H9 (cell line): ENCODE results near the gene GSG1L. TPM values are rescaled to one million over a fixed set of nuclear protein-coding genes. Genes with fewer than 3 reads are reported as not detected.

Source experiments
- DNase-seq: peaks from one replicate; pipeline ENCODE4 v3.0.0-alpha.2; 2017
- H2AFZ ChIP-seq: one replicate; pipeline ENCODE4 v1.6.1; 2013; ENCODE audit warnings: mild to moderate bottlenecking, low read length, control low read depth, moderate library complexity
- H2AK5ac ChIP-seq: 2 replicates; pipeline ENCODE4 v1.6.1; 2013; ENCODE audit warnings: low read length, control low read depth, mixed read lengths; ENCODE audit not compliant: insufficient read length
- H2BK120ac ChIP-seq: one replicate; pipeline ENCODE4 v1.6.1; 2013; ENCODE audit warnings: low read depth, mild to moderate bottlenecking, low read length, control low read depth, inconsistent platforms; ENCODE audit not compliant: poor library complexity, severe bottlenecking
- H2BK12ac ChIP-seq: 2 replicates; pipeline ENCODE4 v1.6.1; 2013; ENCODE audit warnings: low read length, control low read depth, mixed read lengths, low read depth; ENCODE audit not compliant: insufficient read length
- H2BK15ac ChIP-seq: 2 replicates; pipeline ENCODE4 v1.6.1; 2013; ENCODE audit warnings: low read depth, low read length, control low read depth
- H2BK20ac ChIP-seq: one replicate; pipeline ENCODE4 v1.6.1; 2013; ENCODE audit warnings: low read depth, mild to moderate bottlenecking, low read length, control low read depth, inconsistent platforms; ENCODE audit not compliant: poor library complexity, severe bottlenecking
- H2BK5ac ChIP-seq: 2 replicates; pipeline ENCODE4 v1.6.1; 2013; ENCODE audit warnings: low read length, control low read depth, mixed read lengths; ENCODE audit not compliant: insufficient read length
- H3K14ac ChIP-seq: 2 replicates; pipeline ENCODE4 v1.6.1; 2013; ENCODE audit warnings: low read length, control low read depth; ENCODE audit not compliant: insufficient read depth
- H3K18ac ChIP-seq: 2 replicates; pipeline ENCODE4 v1.6.1; 2013; ENCODE audit warnings: low read depth, mild to moderate bottlenecking, mixed read lengths, low read length, control low read depth; ENCODE audit not compliant: insufficient read length
- H3K23ac ChIP-seq: 2 replicates; pipeline ENCODE4 v1.6.1; 2013; ENCODE audit warnings: low read length, control low read depth, mixed read lengths, low read depth; ENCODE audit not compliant: insufficient read length
- H3K23me2 ChIP-seq: 2 replicates; pipeline ENCODE4 v1.6.1; 2013; ENCODE audit warnings: low read depth, mild to moderate bottlenecking, mixed read lengths, low read length, control low read depth; ENCODE audit not compliant: insufficient read length, poor library complexity, severe bottlenecking
- H3K27ac ChIP-seq: 2 replicates; pipeline ENCODE4 v1.5.1; 2013; ENCODE audit warnings: low read length, control low read depth, mixed read lengths, low read depth; ENCODE audit not compliant: insufficient read length
- H3K27me3 ChIP-seq: 2 replicates; pipeline ENCODE4 v1.6.1; 2013; ENCODE audit warnings: low read length, control low read depth, inconsistent platforms; ENCODE audit not compliant: insufficient read depth
- H3K4ac ChIP-seq: 2 replicates; pipeline ENCODE4 v1.6.1; 2013; ENCODE audit warnings: low read depth, mild to moderate bottlenecking, control low read depth, inconsistent platforms, low read length, moderate library complexity
- H3K4me1 ChIP-seq: 2 replicates; pipeline ENCODE4 v1.6.1; 2013; ENCODE audit warnings: low read length, control low read depth, inconsistent platforms; ENCODE audit not compliant: insufficient read depth
- H3K4me2 ChIP-seq: 2 replicates; pipeline ENCODE4 v1.6.1; 2013; ENCODE audit warnings: low read length, control low read depth, mixed read lengths; ENCODE audit not compliant: insufficient read length, insufficient read depth
- H3K56ac ChIP-seq: 2 replicates; pipeline ENCODE4 v1.6.1; 2013; ENCODE audit warnings: low read depth, mild to moderate bottlenecking, mixed read lengths, low read length, control low read depth; ENCODE audit not compliant: insufficient read length
- H3K79me1 ChIP-seq: 2 replicates; pipeline ENCODE4 v1.6.1; 2013; ENCODE audit warnings: low read depth, mild to moderate bottlenecking, moderate library complexity, low read length, control low read depth, inconsistent platforms; ENCODE audit not compliant: insufficient read depth, poor library complexity, severe bottlenecking
- H3K79me2 ChIP-seq: 2 replicates; pipeline ENCODE4 v1.6.1; 2013; ENCODE audit warnings: low read length, control low read depth, inconsistent platforms; ENCODE audit not compliant: insufficient read depth
- H3K9ac ChIP-seq: 2 replicates; pipeline ENCODE4 v1.6.1; 2013; ENCODE audit warnings: low read length, control low read depth, mixed read lengths; ENCODE audit not compliant: insufficient read length; ENCODE audit errors: extremely low read depth
- H3K9me3 ChIP-seq: one replicate; pipeline ENCODE4 v1.6.1; 2013; ENCODE audit warnings: low read depth, low read length, inconsistent platforms; ENCODE audit not compliant: control insufficient read depth
- H3T11ph ChIP-seq: one replicate; pipeline ENCODE4 v1.6.1; 2013; ENCODE audit warnings: mild to moderate bottlenecking, low read length, control low read depth, inconsistent platforms
- H4K20me1 ChIP-seq: one replicate; pipeline ENCODE4 v1.6.1; 2013; ENCODE audit not compliant: control insufficient read depth, insufficient read length, insufficient read depth
- H4K5ac ChIP-seq: 2 replicates; pipeline ENCODE4 v1.6.1; 2013; ENCODE audit warnings: low read depth, mild to moderate bottlenecking, mixed read lengths, low read length, control low read depth; ENCODE audit not compliant: insufficient read length
- H4K8ac ChIP-seq: replicated peaks from 2 replicates; pipeline ENCODE4 v1.6.1; 2013; ENCODE audit warnings: low read length, control low read depth, mixed read lengths, low read depth; ENCODE audit not compliant: insufficient read length
- H4K91ac ChIP-seq: 2 replicates; pipeline ENCODE4 v1.6.1; 2013; ENCODE audit warnings: low read depth, mild to moderate bottlenecking, moderate library complexity, mixed read lengths, low read length, control low read depth; ENCODE audit not compliant: insufficient read length
- H3K27ac Mint-ChIP-seq, 3 experiments: 2 replicates in 2 of 3; 3 replicates in 1 of 3; pipeline ENCODE4 v1.8.0; 2020 to 2021; ENCODE audit warnings: mixed read lengths in 3 of 3, mild to moderate bottlenecking in 1 of 3, moderate library complexity in 1 of 3
- H3K27me3 Mint-ChIP-seq: 2 replicates; pipeline ENCODE4 v1.8.0; 2021; ENCODE audit warnings: low read depth, mild to moderate bottlenecking, moderate library complexity, mixed read lengths
- H3K36me3 Mint-ChIP-seq, 3 experiments: 2 replicates in 2 of 3; 3 replicates in 1 of 3; pipeline ENCODE4 v1.8.0; 2020 to 2021; ENCODE audit warnings: low read depth in 3 of 3, mixed read lengths in 3 of 3; ENCODE audit not compliant: insufficient read depth in 1 of 3
- H3K4me1 Mint-ChIP-seq, 2 experiments: 2 replicates each; pipeline ENCODE4 v1.8.0; 2020; ENCODE audit warnings: mixed read lengths in 2 of 2
- H3K4me3 Mint-ChIP-seq, 2 experiments: 2 replicates in 1 of 2; 3 replicates in 1 of 2; pipeline ENCODE4 v1.8.0; 2020 to 2021; ENCODE audit warnings: mild to moderate bottlenecking in 2 of 2, mixed read lengths in 2 of 2, moderate library complexity in 1 of 2
- H3K9me3 Mint-ChIP-seq, 2 experiments: 2 replicates in 1 of 2; 3 replicates in 1 of 2; pipeline ENCODE4 v1.8.0; 2020; ENCODE audit warnings: mild to moderate bottlenecking in 2 of 2, mixed read lengths in 2 of 2, moderate library complexity in 1 of 2
- WGBS: extraction: QIAGEN DNeasy Blood & Tissue Kit; methylation state at CpG from one replicate; pipeline ENCODE4 v1.1.7; 2013; ENCODE audit warnings: missing lambda C conversion rate, low lambda C conversion rate, mixed read lengths; ENCODE audit not compliant: insufficient read length; ENCODE audit errors: extremely low coverage; 5-methylcytosine and 5-hydroxymethylcytosine counted together
- total RNA-seq: library from RNA; stranded (reverse); gene quantifications from 2 replicates; pipeline ENCODE4 v1.2.1, GENCODE V29; 2021
- TF ChIP-seq, protein P1 (sequence below): fragments of 200-600 bp; sonication (generic); conservative IDR thresholded peaks from 3 replicates; pipeline ENCODE4 v1.8.0; 2021; ENCODE audit warnings: antibody characterized with exemption, mild to moderate bottlenecking

Gene GSG1L
- total RNA-seq, 1 experiment from 2014 or later = 0.35 TPM

GRCh38 chr16:28067604-28068379 lies 4.3 kb upstream of the GSG1L start:
- no peaks in the 10 kb centered on the region for H3K36me3 Mint-ChIP-seq
- no peak overlapping the region for H3K4me2 ChIP-seq
- H4K5ac ChIP-seq = no peak overlapping the region
- H3K23ac ChIP-seq = no peak overlapping the region
- H3K4me3 Mint-ChIP-seq = no peak overlapping the region
- no peak overlapping the region for H2BK15ac ChIP-seq
- H3T11ph ChIP-seq = no peak overlapping the region
- no peak overlapping the region; a peak in 1 of 7 replicates for H3K27ac Mint-ChIP-seq
- no peaks in the 10 kb centered on the region for H3K4me1 ChIP-seq
- H3K4me1 Mint-ChIP-seq = peaks cover 4 to 5% of the 10 kb centered on the region in 2 experiments; a peak in 1 of 4 replicates
- H3K23me2 ChIP-seq = peaks cover 5% of the 10 kb centered on the region
- no peak overlapping the region for H2AFZ ChIP-seq
- no peak overlapping the region for H2AK5ac ChIP-seq
- H3K14ac ChIP-seq = no peak overlapping the region
- H3K9me3 ChIP-seq = no peaks in the 10 kb centered on the region
- H3K79me2 ChIP-seq = no peaks in the 10 kb centered on the region
- no peaks in the 10 kb centered on the region; a peak in 1 of 5 replicates for H3K9me3 Mint-ChIP-seq
- H2BK5ac ChIP-seq = no peak overlapping the region
- peaks cover 45% of the 10 kb centered on the region for H3K27me3 Mint-ChIP-seq
- no peak overlapping the region for H2BK120ac ChIP-seq
- no peak overlapping the region for H3K18ac ChIP-seq
- no peak overlapping the region for H4K8ac ChIP-seq
- no peak overlapping the region for H4K91ac ChIP-seq
- H3K4ac ChIP-seq = no peak overlapping the region
- no peak for DNase-seq
- no peaks in the 10 kb centered on the region for H3K79me1 ChIP-seq
- H3K27ac ChIP-seq = no peak overlapping the region
- WGBS = no CpG with 5 or more reads among the region's 14 CpGs
- TF ChIP-seq, protein P1, sequence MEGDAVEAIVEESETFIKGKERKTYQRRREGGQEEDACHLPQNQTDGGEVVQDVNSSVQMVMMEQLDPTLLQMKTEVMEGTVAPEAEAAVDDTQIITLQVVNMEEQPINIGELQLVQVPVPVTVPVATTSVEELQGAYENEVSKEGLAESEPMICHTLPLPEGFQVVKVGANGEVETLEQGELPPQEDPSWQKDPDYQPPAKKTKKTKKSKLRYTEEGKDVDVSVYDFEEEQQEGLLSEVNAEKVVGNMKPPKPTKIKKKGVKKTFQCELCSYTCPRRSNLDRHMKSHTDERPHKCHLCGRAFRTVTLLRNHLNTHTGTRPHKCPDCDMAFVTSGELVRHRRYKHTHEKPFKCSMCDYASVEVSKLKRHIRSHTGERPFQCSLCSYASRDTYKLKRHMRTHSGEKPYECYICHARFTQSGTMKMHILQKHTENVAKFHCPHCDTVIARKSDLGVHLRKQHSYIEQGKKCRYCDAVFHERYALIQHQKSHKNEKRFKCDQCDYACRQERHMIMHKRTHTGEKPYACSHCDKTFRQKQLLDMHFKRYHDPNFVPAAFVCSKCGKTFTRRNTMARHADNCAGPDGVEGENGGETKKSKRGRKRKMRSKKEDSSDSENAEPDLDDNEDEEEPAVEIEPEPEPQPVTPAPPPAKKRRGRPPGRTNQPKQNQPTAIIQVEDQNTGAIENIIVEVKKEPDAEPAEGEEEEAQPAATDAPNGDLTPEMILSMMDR = no peak
- no peak overlapping the region for H3K9ac ChIP-seq
- H2BK20ac ChIP-seq = no peak overlapping the region
- H3K27me3 ChIP-seq = peaks cover 8% of the 10 kb centered on the region; the same call in 1 of the 2 replicates
- no peak overlapping the region for H2BK12ac ChIP-seq
- no peaks in the 10 kb centered on the region for H4K20me1 ChIP-seq
- no peak overlapping the region for H3K56ac ChIP-seq
